Measurements from ENCODE around the gene LRG1.
A peak's percentile ranks its signal among the peaks of the same experiment; 100 is the strongest.
"Not testable (repeated sequence)": the region's sequence is repeated elsewhere in the genome, so short reads cannot be mapped to it uniquely, and the experiment has no call there.

LRG1 gene

GRCh38 chr19:4576016-4576933 lies 36.4 kb upstream of the LRG1 start:
- peak; percentile 39 for DNase-seq (ENCODE audit: low read depth, low spot score)

DNA sequence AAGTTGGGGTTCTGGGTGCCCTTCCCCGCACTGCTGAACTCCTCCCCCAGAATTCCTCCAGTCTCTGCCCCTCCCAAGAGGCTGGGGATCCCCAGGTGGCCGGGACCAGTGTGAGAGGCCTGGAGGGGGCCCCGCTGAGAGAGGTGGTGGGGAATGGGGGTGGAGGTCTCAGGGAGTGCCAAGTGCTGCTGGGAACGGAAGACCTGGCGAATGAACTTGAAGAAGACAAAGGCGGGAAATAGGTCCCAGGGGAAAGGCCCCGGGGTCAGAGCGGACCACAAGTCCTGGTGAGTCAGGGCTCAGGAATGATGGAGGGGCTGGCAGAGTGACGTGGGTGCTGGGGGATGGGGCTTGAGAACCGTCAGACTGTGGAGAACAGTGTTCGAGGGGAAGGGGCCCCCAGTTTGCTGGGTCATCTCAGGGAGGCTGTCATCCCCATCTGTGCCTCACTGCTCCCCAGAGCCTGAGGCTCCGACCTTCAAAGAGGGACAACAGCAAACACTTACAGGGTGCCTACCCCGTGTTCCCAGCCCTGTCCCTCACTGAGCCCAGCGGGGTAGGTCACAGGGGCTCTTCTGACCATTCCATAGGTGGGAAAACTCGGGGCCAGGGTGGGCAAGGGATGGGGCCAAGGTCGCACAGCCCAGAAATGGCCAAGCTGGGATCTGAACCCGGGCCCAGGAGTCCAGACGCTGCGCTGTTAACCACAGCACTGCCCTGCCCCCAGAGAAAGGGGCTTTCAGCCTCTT lies 35.6 kb upstream of the LRG1 start:
- no peak for DNase-seq (ENCODE audit: low read depth, low spot score)

- no peak for DNase-seq (ENCODE audit: low read depth, low spot score)
Measured at GRCh38 chr19:4573682-4574081, 33.8 kb upstream of the LRG1 start.

DNA sequence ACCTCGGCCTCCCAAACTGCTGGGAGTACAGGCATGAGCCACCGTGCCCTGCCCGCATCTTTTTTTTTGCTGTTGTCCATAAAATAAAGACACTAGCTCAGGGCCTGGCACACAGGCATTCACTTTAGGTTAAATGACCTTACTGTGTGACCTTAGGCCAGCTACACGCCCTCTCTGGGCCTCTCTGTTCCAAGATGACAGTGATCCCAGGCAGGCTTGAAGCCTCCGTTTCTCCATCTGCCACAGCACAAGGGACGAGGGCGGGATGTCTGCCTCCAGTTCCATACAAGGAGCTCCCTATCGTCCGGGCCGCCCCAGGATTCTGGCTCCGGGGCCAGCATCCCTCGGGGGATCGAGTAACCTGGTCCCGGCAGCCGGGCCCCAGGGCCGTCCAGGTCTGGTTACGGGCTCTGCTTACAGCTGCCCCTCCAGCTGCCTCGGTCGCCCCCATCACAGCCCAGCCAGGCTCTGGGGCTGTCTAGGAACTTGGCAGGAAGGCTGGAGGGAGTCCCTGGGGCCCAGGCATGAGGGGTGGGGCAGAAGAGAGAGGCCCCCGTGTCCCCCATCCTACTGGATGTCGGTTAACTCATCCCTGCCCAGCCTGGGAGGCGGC lies 31.6 kb upstream of the LRG1 start:
- DNase-seq (ENCODE audit: low read depth, low spot score) = no peak

DNA sequence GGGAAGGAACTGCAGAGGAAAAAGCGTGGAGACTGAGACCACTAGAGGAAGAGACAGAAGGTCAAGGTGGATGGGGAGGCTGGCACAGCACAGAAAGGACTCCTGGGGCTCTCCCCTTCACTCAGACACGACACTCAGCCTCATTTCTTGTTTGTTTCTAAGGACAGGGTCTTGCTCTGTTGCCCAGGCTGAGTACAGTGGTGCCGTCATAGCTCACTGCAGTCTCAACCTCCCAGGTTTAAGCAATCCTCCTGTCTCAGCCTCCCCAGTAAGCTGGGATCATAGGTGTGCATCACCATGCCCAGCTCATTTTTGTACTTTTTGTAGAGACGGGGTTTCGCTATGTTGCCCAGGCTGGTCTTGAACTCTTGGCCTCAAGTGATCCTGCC lies 31.1 kb upstream of the LRG1 start:
- no peak for DNase-seq (ENCODE audit: low read depth, low spot score)

- no peak for DNase-seq (ENCODE audit: low read depth, low spot score)
Measured at GRCh38 chr19:4570402-4570801, 30.6 kb upstream of the LRG1 start.

- DNase-seq (ENCODE audit: low read depth, low spot score) = no peak
Measured at GRCh38 chr19:4568886-4569285, 29.1 kb upstream of the LRG1 start.

GRCh38 chr19:4567584-4568071 lies 27.8 kb upstream of the LRG1 start:
- DNase-seq (ENCODE audit: low read depth, low spot score) = peak; percentile 29

DNA sequence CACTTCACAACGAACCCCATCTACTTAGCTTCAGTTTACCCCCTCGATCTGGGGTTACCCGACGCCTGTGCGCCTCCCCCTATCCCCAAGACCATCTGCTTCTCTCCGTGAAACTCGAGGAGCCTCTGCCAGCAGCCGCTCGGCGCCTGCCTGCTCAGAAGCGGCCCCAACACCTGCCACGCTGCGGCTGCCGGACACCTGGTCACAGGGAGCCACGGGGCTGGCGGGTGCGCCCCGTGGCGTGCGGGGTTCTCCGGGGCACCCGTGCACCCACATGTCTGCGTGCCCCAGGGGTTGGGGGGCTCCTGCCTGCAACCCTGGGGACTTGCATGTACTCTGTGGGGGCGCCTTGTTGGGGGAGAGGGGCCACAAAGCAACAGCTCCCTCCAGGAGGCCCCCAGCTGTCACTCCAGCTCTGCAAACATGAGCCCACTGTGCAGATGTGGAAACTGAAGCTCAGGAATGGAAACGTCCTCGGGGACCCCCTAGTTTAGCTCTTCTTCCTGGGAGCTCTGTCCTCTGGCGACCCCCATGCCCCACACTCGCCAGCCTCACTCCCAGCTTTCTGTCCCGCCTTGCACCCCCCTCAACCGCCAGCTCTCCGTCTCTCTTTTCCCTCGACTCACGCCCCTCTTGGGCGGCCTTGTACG lies 26.7 kb upstream of the LRG1 start:
- DNase-seq (ENCODE audit: low read depth, low spot score) = no peak

DNA sequence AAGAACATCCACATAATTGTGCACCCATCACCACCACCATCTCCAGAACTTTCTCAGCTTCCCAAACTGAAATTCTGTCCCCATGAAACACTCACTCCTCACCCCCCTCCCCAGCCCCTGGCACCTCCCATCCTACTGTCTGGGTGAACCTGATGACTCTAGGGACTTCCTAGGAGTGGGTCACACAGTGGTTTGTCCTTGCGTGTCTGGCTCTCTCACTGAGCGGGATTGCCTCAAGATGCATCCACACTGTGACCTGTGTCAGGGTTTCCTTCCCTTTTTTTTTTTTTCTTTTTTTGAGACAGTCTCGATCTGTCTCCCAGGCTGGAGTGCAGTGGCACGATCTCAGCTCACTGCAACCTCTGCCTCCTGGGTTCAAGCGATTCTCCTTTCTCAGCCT lies 23.7 kb upstream of the LRG1 start:
- not testable (repeated sequence) for DNase-seq (ENCODE audit: low read depth, low spot score)

GRCh38 chr19:4562085-4562484 lies 22.2 kb upstream of the LRG1 start:
- not testable (repeated sequence) for DNase-seq (ENCODE audit: low read depth, low spot score)

- DNase-seq (ENCODE audit: low read depth, low spot score) = no peak
Measured at GRCh38 chr19:4559569-4559968, 19.7 kb upstream of the LRG1 start, which contains the start of gene SEMA6B. Gene SEMA6B, minus strand, starts transcription at chr19:4559684. Its CDS starts 1,227 bp downstream, at chr19:4558457.

GRCh38 chr19:4557971-4558941 lies 18.4 kb upstream of the LRG1 start:
- no peak for DNase-seq (ENCODE audit: low read depth, low spot score)

- DNase-seq (ENCODE audit: low read depth, low spot score) = no peak
Measured at GRCh38 chr19:4557144-4557970, 17.5 kb upstream of the LRG1 start.

DNA sequence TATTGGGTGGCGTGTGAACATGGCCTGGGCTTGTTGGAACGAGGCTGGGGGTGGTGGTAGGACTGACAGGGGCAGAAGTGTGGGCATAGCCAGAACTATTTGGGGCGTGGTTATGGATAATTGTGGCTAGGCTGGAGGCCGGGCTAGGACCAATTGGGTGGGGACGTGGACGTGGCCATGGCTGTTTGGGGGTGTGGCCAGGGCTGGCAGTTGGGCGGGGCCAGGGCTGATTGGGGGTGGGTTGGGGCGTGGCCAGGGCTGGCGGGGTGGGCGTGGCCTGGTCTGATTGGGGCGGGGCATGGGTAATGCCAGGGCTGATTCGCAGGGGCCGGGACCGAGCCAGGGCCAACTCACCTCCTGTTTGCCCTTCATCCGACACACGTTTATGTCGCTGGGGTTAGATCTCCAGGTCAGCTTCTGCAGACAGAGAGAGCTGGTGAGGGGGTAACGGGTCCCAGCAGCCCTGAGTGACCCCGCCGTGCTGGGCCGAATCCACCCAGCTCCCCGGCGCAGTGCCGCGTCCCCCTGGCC lies 16.8 kb upstream of the LRG1 start:
- no peak for DNase-seq (ENCODE audit: low read depth, low spot score)

DNA sequence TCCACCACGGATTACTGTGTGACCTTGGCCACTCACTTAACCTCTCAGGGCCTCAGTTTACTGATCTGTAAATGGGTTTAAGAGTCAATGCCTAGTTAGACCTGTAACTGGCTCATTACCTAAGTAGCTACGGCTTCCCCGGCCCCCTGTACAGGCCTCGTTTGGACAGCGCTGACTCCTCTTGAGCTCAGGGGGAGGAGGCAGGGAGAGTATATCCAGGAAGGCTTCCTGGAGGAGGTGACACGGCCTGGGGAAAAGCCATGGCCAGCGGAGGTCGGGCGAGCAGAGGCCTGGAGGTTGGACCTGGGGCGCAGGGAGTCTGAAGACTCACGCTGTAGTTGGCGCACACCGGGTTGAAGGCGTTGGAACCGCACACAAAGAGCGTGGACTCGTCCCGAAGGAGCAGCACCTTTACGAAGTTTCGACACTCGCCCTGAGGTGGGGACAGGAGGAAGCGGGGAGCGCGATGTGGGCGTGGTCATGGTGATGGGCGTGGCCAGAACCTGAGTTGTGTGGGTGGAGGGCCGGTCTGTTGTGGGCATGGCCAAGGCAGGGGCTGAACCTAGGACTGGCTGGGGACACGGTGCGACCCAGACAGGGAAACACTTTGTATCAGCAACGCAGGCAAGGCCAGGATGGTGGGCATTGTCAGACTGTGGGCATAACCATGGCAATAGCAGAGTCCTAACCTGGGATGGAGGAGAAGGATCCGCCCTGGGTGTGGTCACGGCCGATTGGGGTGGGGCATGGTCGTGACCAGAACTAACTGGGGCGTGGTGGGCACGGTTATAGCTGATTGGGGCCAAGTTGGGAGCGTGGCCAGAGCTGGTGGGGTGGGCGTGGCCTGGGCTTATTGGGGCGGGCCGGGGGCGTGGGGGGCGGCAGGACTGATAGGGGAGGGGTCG lies 16.1 kb upstream of the LRG1 start:
- no peak for DNase-seq (ENCODE audit: low read depth, low spot score)

GRCh38 chr19:4554717-4555116 lies 14.9 kb upstream of the LRG1 start:
- DNase-seq (ENCODE audit: low read depth, low spot score) = no peak

GRCh38 chr19:4553775-4554174 lies 13.9 kb upstream of the LRG1 start:
- no peak for DNase-seq (ENCODE audit: low read depth, low spot score)

Measured in activated CD4-positive, CD25-positive, alpha-beta regulatory T cell treated with anti-CD3 and anti-CD28 coated beads, Interleukin-2, amount 50 U/mL, for 16 hours (primary cell).